ENCODE measurements around the gene LGALS14.

The LGALS14 gene

GRCh38 chr19:39740395-39740794 is 36.1 kb downstream of the LGALS14 start:
- no peak for DNase-seq (ENCODE audit: low read depth in 2 of 2)
- TF ChIP-seq CTCF (IDR thresholded peaks at IDR 0.05; ENCODE audit: low read depth, low read length) = no peak
- H3K4me3 ChIP-seq (replicated peaks in 1 of 2; ENCODE audit: low read depth in 2 of 2, low read length in 2 of 2) = no peak overlapping the region

- no peak for TF ChIP-seq CTCF (IDR thresholded peaks at IDR 0.05; ENCODE audit: low read depth, low read length)
- no peak overlapping the region for H3K4me3 ChIP-seq (replicated peaks in 1 of 2; ENCODE audit: low read depth in 2 of 2, low read length in 2 of 2)
- DNase-seq (ENCODE audit: low read depth in 2 of 2) = no peak
Measured at GRCh38 chr19:39745643-39746042, 41.4 kb downstream of the LGALS14 start.

- H3K4me3 ChIP-seq (replicated peaks in 1 of 2; ENCODE audit: low read depth in 2 of 2, low read length in 2 of 2) = no peak overlapping the region
- DNase-seq (ENCODE audit: low read depth in 2 of 2) = no peak
- no peak for TF ChIP-seq CTCF (IDR thresholded peaks at IDR 0.05; ENCODE audit: low read depth, low read length)
Measured at GRCh38 chr19:39746836-39747529, 42.7 kb downstream of the LGALS14 start.

GRCh38 chr19:39749981-39750380 is 45.7 kb downstream of the LGALS14 start:
- no peak overlapping the region for H3K4me3 ChIP-seq (replicated peaks in 1 of 2; ENCODE audit: low read depth in 2 of 2, low read length in 2 of 2)
- no peak for DNase-seq (ENCODE audit: low read depth in 2 of 2)
- TF ChIP-seq CTCF (IDR thresholded peaks at IDR 0.05; ENCODE audit: low read depth, low read length) = no peak

GRCh38 chr19:39752390-39752789 is 48.1 kb downstream of the LGALS14 start:
- H3K4me3 ChIP-seq (replicated peaks in 1 of 2; ENCODE audit: low read depth in 2 of 2, low read length in 2 of 2) = no peak overlapping the region
- no peak for DNase-seq (ENCODE audit: low read depth in 2 of 2)
- TF ChIP-seq CTCF (IDR thresholded peaks at IDR 0.05; ENCODE audit: low read depth, low read length) = no peak

GRCh38 chr19:39752795-39753194 is 48.5 kb downstream of the LGALS14 start:
- DNase-seq (ENCODE audit: low read depth in 2 of 2) = no peak
- TF ChIP-seq CTCF (IDR thresholded peaks at IDR 0.05; ENCODE audit: low read depth, low read length) = no peak
- no peak overlapping the region for H3K4me3 ChIP-seq (replicated peaks in 1 of 2; ENCODE audit: low read depth in 2 of 2, low read length in 2 of 2)

- no peak for DNase-seq (ENCODE audit: low read depth in 2 of 2)
- TF ChIP-seq CTCF (IDR thresholded peaks at IDR 0.05; ENCODE audit: low read depth, low read length) = no peak
Measured at GRCh38 chr19:39754544-39754943, 50.3 kb downstream of the LGALS14 start.

More at GRCh38 chr19:39754544-39754943, 50.3 kb downstream of the LGALS14 start:
- no peak overlapping the region for H3K4me3 ChIP-seq (replicated peaks in 1 of 2; ENCODE audit: low read depth in 2 of 2, low read length in 2 of 2)
